DOHH2 (cell line): ENCODE measurements around the gene CTNNAL1.

Source experiments
- H3F3A ChIP-seq: fragments of 200-600 bp; sonication (generic), shearing (Covaris generic); 2 replicates; pipeline ENCODE4 v1.6.0; 2016; ENCODE audit warnings: antibody characterized with exemption, mild to moderate bottlenecking; ENCODE audit not compliant: control insufficient read depth, insufficient read depth
- H3K27ac ChIP-seq: fragments of 200-600 bp; sonication (generic); 2 replicates; pipeline ENCODE4 v1.5.1; 2014; ENCODE audit warnings: low read depth, mild to moderate bottlenecking, low read length, moderate library complexity
- H3K27me3 ChIP-seq: fragments of 200-600 bp; sonication (generic); 2 replicates; pipeline ENCODE4 v1.6.1; 2014; ENCODE audit warnings: mild to moderate bottlenecking, low read length, mixed read lengths; ENCODE audit not compliant: control insufficient read depth
- H3K36me3 ChIP-seq: fragments of 200-600 bp; sonication (generic); 2 replicates; pipeline ENCODE4 v1.6.1; 2014; ENCODE audit warnings: mild to moderate bottlenecking, low read length, moderate library complexity, mixed read lengths; ENCODE audit not compliant: control insufficient read depth
- H3K4me1 ChIP-seq: fragments of 200-600 bp; sonication (generic); 2 replicates; pipeline ENCODE4 v1.6.1; 2014; ENCODE audit warnings: mild to moderate bottlenecking, low read length, mixed read lengths; ENCODE audit not compliant: control insufficient read depth
- H3K4me2 ChIP-seq: fragments of 200-600 bp; sonication (generic); 2 replicates; pipeline ENCODE4 v1.6.0; 2014; ENCODE audit warnings: mild to moderate bottlenecking, low read length, moderate library complexity
- H3K4me3 ChIP-seq: fragments of 200-600 bp; sonication (generic); 2 replicates; pipeline ENCODE4 v1.5.1; 2014; ENCODE audit warnings: mild to moderate bottlenecking, low read length, mixed read lengths
- H3K79me2 ChIP-seq: fragments of 200-600 bp; sonication (generic); 2 replicates; pipeline ENCODE4 v1.6.1; 2014; ENCODE audit warnings: mild to moderate bottlenecking, low read length, mixed read lengths; ENCODE audit not compliant: control insufficient read depth
- H3K9me2 ChIP-seq: fragments of 200-600 bp; sonication (generic); replicated peaks from 2 replicates; pipeline ENCODE4 v1.6.1; 2014; ENCODE audit warnings: mild to moderate bottlenecking, low read length, mixed read lengths; ENCODE audit not compliant: control insufficient read depth
- H3K9me3 ChIP-seq: fragments of 200-600 bp; sonication (generic); 2 replicates; pipeline ENCODE4 v1.6.1; 2014; ENCODE audit warnings: antibody characterized with exemption, low read length, mixed read lengths; ENCODE audit not compliant: control insufficient read depth, insufficient read depth
- H4K20me1 ChIP-seq: fragments of 200-600 bp; sonication (generic); 2 replicates; pipeline ENCODE4 v1.6.0; 2014; ENCODE audit warnings: low read depth, mild to moderate bottlenecking, antibody characterized with exemption, low read length, moderate library complexity; ENCODE audit not compliant: control insufficient read depth, insufficient read depth
- EZH2phosphoT487 ChIP-seq: fragments of 200-600 bp; sonication (generic); IDR thresholded peaks from 2 replicates; pipeline ENCODE4 v1.6.1; 2017; ENCODE audit warnings: borderline replicate concordance, mild to moderate bottlenecking, antibody characterized with exemption, low read length, moderate library complexity, mixed read lengths
- TF ChIP-seq, protein P1 (sequence below): fragments of 200-600 bp; sonication (generic); IDR thresholded peaks from one replicate; pipeline ENCODE4 v1.5.1; 2014; ENCODE audit warnings: antibody characterized with exemption, mild to moderate bottlenecking, low read depth, low read length; ENCODE audit not compliant: poor library complexity, severe bottlenecking

Gene CTNNAL1

GRCh38 chr9:109039539-109039938, 26.2 kb upstream of the CTNNAL1 start:
- H3K9me3 ChIP-seq: no peaks in the 10 kb centered on the region
- H3F3A ChIP-seq: no peaks in the 10 kb centered on the region
- peaks cover 54% of the 10 kb centered on the region for H3K36me3 ChIP-seq
- H3K27ac ChIP-seq: no peak overlapping the region
- TF ChIP-seq EZH2phosphoT487: no peak
- TF ChIP-seq, protein P1, sequence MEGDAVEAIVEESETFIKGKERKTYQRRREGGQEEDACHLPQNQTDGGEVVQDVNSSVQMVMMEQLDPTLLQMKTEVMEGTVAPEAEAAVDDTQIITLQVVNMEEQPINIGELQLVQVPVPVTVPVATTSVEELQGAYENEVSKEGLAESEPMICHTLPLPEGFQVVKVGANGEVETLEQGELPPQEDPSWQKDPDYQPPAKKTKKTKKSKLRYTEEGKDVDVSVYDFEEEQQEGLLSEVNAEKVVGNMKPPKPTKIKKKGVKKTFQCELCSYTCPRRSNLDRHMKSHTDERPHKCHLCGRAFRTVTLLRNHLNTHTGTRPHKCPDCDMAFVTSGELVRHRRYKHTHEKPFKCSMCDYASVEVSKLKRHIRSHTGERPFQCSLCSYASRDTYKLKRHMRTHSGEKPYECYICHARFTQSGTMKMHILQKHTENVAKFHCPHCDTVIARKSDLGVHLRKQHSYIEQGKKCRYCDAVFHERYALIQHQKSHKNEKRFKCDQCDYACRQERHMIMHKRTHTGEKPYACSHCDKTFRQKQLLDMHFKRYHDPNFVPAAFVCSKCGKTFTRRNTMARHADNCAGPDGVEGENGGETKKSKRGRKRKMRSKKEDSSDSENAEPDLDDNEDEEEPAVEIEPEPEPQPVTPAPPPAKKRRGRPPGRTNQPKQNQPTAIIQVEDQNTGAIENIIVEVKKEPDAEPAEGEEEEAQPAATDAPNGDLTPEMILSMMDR: no peak
- no peaks in the 10 kb centered on the region for H3K79me2 ChIP-seq
- no peak overlapping the region for H3K4me2 ChIP-seq
- H4K20me1 ChIP-seq: no peaks in the 10 kb centered on the region
- H3K27me3 ChIP-seq: no peaks in the 10 kb centered on the region
- no peak overlapping the region for H3K4me3 ChIP-seq
- H3K9me2 ChIP-seq: no peaks in the 10 kb centered on the region
- H3K4me1 ChIP-seq: no peaks in the 10 kb centered on the region

DNA sequence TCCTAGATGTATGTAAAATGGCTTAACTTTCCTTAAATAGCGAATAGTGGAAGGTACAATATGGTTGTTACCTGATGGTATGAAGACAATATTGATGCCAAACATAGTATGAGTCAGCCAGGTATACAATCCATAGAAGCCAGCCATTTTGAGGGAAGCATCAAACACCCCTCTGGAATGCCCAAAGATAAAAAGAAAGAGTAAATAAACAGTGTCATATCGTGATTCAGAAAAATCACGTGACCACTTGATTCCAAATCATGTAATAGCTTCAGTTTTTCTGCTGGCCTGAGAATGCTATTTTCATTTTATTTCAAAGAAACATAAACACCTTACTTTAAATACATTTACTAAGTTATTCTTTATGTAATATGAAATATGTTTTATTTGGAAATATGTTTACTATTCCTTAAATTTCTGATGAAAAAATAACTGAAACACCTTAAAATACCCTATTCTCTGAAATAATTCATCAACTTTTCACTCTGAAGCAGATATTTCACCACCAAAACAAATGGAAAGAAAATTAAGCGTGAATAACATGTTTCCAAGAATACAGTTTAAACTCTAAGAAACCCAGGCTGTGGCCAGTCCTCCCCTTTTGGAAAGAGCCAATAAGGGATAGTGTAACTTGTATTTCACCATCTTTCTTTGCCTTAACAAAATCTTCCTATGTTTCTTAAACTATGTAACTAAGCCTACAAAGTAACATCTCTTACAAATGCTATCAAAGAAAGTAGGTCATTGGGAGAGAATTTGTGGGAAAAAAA, 24.8 kb upstream of the CTNNAL1 start:
- H3K79me2 ChIP-seq: no peaks in the 10 kb centered on the region
- no peaks in the 10 kb centered on the region for H3K9me3 ChIP-seq
- no peaks in the 10 kb centered on the region for H3K4me1 ChIP-seq
- TF ChIP-seq EZH2phosphoT487: no peak
- TF ChIP-seq, protein P1: no peak
- H3K4me3 ChIP-seq: no peak overlapping the region
- peaks cover 55% of the 10 kb centered on the region for H3K36me3 ChIP-seq
- no peaks in the 10 kb centered on the region for H3F3A ChIP-seq
- H3K4me2 ChIP-seq: no peak overlapping the region
- no peaks in the 10 kb centered on the region for H3K9me2 ChIP-seq
- no peak overlapping the region for H3K27ac ChIP-seq
- H3K27me3 ChIP-seq: no peaks in the 10 kb centered on the region
- no peaks in the 10 kb centered on the region for H4K20me1 ChIP-seq

DNA sequence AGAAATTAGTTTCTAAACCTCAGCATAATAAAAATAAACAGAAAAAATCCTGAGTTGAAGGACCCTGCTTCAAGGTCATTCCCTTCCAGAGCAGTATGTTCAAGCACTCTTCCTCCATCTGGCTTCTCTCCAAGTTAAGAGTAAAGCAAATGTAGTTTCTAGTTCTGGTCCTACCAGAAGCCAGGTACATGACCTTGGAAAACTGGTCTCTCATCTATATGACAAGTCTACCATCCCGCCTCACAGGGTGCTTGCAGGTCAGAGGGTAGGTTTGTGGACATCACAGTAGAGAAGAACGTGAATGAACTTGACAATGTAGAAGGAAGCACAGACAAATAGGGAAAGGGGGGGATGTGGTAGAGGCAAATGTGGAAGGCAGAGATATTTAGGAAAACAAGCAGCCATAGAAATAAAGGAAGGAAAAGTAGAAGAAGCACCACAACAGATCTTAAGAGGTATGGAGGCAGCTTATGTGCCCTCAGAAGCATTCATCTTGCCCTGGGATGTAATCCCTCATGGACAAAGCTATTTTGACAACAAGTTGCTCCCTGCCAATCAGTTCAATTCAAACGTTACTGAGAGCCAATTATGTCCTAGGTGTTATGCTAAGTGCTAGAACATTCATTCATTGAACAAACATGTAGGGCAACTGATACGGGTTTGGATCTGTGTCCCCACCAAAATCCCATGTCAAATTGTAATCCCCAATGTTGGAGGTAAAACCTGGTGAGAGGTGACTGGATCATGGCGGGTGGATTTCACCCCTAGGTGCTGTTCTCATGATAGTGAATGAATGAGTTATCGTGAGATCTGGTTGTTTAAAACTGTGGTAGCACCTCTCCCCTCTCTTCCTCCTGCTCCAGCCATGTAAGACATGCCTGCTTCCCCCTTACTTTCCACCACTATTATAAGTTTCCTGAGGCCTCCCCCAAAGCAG, 23.7 kb upstream of the CTNNAL1 start:
- H3K36me3 ChIP-seq: peaks cover 58% of the 10 kb centered on the region
- no peak overlapping the region for H3K27ac ChIP-seq

More for the DNA sequence above, 23.7 kb upstream of the CTNNAL1 start:
- Histone ChIP-seq H3K9me3 (no peaks in the 10 kb centered on the region), H3F3A (no peaks in the 10 kb centered on the region), H3K27me3 (no peaks in the 10 kb centered on the region), H3K4me2 (no peak overlapping the region), H3K4me1 (no peaks in the 10 kb centered on the region), H4K20me1 (no peaks in the 10 kb centered on the region), H3K79me2 (no peaks in the 10 kb centered on the region), H3K9me2 (no peaks in the 10 kb centered on the region), H3K4me3 (no peak overlapping the region)
- TF ChIP-seq, protein P1: no peak
- no peak for TF ChIP-seq EZH2phosphoT487
